ENCODE data around the gene ITGBL1.

ITGBL1 gene

DNA sequence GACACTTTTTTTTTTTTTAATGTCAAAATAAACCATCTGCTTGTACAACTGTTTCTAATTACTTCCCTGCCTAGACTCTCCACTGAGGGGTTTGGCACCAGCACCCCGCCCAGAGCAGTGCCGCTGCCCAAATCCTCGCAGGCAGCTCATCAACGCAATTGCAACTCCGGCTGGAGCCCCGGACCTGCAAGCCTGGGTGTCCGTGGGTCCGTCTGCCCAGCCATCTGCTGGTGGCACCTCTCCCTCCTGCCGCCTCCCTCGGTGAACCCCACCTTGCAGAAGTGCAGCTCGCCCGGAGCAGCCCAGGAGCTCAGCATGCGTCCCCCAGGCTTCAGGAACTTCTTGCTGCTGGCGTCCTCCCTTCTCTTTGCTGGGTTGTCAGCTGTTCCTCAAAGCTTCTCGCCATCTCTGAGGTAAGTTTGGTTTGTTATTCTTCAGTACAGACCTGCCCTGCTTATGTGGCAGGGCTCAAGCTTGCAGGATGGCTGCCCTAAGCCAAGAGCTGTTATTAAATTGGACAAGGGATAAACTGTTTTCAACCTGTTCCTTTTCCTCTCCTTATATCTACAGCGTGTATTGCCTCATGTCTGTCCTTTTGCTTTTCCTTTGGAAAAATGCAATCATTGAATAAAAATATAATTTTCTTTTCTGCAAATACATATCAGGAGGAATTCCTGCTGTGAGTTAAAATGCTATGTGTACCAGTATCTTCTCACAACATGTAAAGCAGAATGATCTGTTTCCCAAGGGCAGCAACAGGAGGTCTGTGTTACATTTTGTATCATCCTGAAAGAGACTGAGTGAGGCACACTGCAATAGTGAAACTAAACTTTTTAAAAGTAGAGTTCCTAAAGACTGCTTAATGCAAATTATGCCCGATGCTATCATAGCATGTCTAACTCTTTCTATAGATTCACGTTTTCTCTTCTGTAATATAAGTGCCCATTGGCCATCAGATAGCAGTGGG is at the start of gene ITGBL1:
ITGBL1 (plus strand) TSS at position 157 of the 967 bp plus-strand sequence; CDS start at position 316, 159 bp downstream.
- DNase-seq (ENCODE audit: low spot score), result no peak

DNA sequence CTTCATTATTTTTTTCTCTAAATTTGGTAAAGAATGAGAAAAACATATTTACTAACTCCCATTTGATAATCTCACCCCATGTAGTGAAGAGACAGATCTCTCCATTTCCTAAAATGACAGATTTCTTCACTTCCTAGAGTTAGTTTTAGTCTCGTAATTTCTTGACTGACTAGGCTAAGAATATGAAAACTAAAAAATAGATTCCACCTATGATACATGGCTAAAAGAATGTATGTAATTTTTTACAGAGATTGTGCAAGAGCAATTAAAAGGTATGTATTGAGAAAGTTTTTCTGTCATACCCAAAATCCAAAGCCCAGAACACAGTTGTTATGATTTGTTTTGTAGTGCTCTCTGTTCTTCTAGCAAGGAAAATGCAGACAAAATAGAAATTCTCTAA is 45.7 kb upstream of the ITGBL1 start:
- no peak for DNase-seq (ENCODE audit: low spot score)

DNA sequence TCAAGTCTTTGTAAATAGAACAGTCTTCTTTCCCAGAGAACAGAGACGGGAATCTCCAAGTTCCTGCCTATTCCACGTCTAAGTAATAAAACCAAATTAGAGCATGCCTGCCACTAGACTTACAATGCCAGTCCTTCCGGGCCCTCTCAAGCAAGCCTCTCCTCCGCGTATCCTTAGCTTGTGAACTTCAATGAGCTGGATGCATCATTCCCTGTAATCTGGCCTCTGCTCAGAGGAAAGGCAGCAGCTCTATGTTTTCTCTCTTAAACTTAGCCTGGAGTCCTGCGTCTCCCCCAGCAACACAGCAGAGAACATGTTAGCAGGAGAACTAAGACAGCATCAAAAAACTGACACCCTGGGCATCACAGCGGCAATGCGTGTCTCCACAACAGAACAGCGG is 44.3 kb upstream of the ITGBL1 start:
- DNase-seq (ENCODE audit: low spot score), result no peak

DNA sequence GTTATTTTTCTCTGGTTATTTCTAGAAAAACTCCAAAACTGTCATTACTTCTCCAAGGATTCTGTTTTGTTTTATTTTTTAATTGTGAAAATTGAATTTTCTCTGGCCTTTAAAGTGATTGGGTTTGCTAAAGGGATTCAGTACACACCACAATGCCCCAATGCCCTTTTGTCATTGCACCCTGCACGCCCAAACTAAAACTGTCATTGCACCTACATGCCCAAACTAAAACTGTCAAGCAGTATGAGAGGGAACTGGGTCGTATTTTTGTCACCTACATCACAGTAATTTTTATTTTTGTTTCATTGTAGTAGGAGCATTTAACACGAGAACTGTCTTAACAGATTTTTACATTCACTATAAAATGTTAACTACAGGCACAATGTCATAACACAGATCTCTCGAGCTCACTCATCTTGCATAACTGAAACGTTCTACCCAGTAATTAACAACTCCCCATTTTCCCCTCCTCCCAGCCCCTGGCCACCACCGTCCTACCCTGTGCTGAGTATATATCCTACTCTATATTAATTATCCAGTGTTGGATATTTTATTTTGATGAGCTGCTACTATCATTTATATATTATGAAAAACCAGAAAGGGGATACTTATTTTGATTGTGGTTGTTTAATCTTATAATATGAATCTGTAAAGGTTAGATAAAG is 43.4 kb upstream of the ITGBL1 start:
- no peak for DNase-seq (ENCODE audit: low spot score)

GRCh38 chr13:101412076-101412475 is 40.4 kb upstream of the ITGBL1 start:
- DNase-seq (ENCODE audit: low spot score), result no peak

DNA sequence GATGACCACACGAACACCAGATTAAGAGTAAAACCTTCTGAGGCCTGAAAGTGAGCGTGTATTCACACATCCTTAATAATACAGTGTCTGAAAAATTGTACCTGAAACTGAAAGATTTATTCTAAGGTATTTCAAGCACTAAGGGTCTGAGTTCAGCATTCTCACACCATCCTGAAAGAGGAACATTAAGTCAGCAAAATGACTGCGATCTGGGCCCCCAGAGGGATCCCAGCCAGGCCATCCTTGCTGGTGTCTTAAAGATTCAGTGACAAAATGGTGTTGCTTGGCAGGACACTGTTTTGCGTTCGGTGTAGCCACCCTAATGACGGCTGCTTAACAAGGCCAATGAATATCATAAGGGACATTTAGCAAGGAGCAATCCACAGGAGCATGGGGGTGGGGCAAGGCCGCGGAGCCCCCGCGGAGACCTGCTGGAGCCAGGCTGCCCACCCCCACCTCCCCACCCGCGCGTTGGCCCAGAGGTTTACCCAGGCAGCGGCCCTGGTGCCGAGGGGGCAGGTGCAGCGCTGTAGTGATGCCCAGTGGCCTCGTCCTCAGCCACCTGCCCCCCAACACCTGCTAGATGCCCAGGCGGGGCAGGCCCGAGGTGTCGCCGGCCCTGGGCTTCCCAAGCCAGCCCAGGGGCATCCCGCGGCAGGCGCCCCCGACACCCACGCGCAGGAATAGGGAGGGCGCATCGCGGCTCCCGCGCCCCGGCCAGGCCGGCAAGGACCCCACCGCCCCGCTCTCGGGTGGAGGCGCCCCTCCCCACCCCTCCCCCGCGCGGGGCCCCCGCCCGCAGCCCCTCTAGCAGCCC is 36.9 kb upstream of the ITGBL1 start:
- DNase-seq (ENCODE audit: low spot score), result peak; percentile 51

DNA sequence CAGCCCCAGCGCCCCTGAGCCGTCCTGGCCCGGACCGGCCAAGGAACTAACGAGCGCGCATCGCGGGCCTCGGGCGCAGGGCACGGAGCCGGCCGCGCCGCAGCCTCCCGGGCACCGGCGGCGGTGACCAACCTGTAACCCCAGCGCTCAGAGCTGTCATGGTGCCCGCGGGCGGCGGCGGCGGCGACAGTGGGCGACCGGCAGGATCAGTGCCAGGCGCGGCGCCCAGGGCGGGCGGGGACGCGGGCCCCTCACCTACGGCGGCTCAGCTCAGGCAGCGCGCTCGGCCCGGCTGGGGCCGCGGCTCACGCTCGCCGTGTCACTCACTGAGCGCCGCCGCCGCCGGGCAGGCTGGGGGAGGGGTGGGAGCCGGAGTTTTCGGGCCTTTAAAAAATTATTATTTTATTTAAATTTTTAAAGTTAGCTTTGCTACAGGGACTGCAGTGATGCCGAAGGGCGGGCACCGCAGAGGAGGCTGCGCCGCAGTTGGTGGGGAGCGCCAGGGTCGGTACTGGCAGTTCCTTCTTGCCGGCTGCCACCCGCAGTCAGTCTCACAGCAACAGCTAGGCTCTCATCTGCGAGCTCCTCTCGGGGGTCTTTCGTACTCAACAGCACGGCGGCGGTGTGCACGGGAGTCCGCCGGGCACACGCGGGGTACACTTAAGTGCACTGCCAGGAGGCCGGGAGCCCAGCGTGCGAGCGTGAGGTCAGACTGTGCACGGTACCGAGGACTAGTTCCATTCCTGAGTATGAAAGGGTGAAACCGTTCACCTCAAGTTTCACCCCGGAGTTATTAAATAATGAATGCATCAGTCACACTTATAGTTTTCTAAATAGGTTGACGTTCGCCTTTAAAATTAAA is 36.1 kb upstream of the ITGBL1 start, which contains the start of gene NALCN:
NALCN (minus strand) TSS at position 328 of the 862 bp plus-strand sequence. CDS start 17,382 bp downstream, outside the sequence.
- peak; percentile 59 for DNase-seq (ENCODE audit: low spot score)

GRCh38 chr13:101417043-101417406 is 35.5 kb upstream of the ITGBL1 start:
- peak; percentile 48 for DNase-seq (ENCODE audit: low spot score)

DNA sequence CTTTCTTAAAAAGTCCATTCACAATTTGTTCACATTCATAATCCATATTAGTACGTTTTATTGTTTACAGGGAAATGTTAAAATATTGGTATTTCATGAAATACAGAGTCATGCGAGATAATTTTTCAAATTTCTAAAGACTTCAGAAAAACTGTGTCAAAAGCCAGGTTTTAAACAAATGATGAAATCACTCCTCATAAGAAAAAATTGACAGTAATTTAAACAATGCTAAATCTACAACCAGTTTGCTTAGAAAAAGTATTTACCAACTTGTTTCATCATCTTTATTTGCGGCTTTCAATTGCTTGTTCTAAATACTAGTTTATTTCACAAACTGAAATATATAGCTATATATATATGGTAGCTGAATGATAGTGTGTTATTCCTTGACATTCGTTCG is 35.0 kb upstream of the ITGBL1 start:
- no peak for DNase-seq (ENCODE audit: low spot score)

GRCh38 chr13:101423872-101424271 is 28.6 kb upstream of the ITGBL1 start:
- DNase-seq (ENCODE audit: low spot score), result peak; percentile 55

- DNase-seq (ENCODE audit: low spot score), result peak; percentile 93
These were observed 27.9 kb upstream of the ITGBL1 start for GRCh38 chr13:101424381-101425155.

DNA sequence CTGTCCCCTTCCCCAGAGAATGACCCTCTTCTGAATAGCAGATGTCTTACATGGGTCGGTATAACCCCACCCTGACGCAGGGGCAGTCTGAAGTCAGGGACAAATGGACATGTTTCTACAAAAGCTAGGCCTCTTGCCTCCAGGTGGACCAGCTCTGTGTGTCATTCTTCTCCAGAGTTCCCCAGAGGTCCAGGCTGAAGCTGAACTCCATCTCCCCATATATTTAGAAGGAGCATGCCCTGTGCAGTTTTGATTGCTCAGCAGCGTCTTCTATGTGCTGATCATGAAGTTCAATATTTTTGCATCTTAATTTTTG is 27.4 kb upstream of the ITGBL1 start:
- DNase-seq (ENCODE audit: low spot score), result no peak

DNA sequence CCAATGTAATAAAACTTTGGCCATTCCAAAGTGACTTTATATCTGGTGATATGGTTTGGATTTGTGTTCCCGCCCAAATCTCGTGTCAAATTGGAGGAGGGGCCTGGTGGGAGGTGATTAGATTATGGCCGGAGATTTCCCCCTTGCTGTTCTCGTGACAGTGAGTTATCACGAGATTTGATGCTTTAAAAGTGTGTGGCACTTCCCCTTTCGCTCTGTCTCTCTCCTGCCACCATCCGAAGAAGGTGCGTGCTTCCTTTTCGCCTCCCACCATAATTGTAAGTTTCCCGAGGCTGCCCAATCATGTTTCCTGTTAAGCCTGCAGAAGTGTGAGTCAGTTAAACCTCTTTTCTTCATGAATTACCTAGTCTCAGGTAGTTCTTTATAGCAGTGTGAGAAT is 26.9 kb upstream of the ITGBL1 start:
- no peak for DNase-seq (ENCODE audit: low spot score)

DNA sequence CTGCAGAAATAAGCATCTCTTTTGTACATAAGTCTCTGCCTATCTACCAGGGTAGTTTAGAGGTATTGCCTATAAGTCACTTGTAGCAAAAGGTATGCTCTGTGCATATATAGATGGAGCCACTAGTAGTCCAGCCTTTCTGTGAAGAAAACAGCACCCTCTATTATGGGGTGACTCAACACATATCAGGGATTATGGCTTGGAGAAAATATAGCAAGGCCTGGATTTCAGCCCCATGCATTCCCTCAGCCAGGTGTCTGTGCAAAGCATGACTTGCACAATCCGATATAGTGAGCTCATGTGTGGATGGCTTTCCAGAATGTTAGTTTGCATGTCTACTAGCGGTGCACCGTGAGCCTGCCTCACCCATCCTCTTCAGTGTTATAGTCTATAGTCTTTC is 22.7 kb upstream of the ITGBL1 start:
- no peak for DNase-seq (ENCODE audit: low spot score)

GRCh38 chr13:101433895-101434294 is 18.6 kb upstream of the ITGBL1 start:
- DNase-seq (ENCODE audit: low spot score), result no peak

GRCh38 chr13:101434486-101434885 is 18.0 kb upstream of the ITGBL1 start:
- no peak for DNase-seq (ENCODE audit: low spot score)

GRCh38 chr13:101447852-101448251 is 4.6 kb upstream of the ITGBL1 start:
- DNase-seq (ENCODE audit: low spot score), result no peak

DNA sequence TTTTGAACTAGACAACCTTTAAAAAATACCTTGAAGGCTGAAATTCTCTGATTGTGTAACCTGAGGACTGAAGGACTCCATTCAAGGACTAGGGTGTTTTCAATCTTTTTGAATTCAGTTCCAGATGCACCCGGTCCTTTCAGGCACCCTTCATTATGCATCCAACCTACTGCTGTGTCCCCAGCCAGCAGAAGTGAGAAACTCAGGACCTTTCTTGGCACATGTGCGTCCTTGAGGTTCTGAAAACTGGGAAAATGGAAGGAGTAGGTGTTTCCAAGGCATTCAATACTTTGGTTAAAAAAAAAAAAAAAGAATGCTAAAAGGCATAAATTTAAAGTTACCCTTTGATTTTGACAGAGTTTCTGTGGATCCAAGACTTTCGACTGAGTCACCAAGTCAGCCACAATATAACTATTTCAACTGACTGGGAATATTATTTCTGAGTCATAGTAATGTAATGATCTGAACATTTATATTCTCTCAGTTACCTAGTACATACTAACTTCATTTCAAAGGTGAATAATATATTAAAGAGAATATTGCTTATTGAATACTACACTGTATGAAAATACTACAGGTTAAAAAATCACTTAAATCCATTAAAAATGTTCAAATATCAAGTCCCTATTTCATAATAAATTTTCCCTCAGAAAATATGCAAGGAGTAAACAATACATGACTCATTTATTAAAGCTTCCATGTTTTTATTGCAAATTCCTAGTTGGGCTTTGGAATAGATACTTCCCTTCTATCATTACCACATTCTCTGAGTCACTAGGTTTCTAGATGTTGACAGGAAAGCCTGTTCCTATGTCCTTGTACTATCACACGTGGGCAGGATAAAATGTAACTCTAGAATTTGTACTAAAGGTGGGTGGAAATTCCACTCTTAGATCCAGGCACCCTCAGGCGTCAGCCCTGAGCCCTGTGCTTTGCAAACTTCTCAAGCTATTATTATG is 2.4 kb upstream of the ITGBL1 start:
- no peak for DNase-seq (ENCODE audit: low spot score)

DNA sequence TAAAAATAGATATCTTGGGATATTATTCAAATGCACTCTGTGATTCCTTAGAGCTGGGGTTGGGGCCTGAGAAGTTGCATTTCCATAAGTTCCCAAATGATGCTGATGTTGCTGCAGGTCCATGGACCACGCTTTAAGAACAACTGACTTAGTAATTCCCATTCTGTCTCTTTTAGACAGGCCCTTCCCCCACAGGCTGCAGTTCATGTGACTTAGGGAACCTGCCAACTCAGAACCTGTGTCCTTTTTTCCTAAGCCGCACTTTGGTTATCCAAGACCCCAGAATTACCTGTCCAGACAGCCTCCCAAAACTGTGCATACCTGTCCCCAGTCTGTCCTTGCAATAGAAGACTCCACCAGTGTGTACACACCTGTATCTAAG is 1.7 kb upstream of the ITGBL1 start:
- DNase-seq (ENCODE audit: low spot score), result no peak

GRCh38 chr13:101451641-101452040 is 834 bp upstream of the ITGBL1 start:
- DNase-seq (ENCODE audit: low spot score), result no peak

Data from globus pallidus (tissue), 1 donor.